Activated CD4-positive, alpha-beta T cell treated with anti-CD3 and anti-CD28 coated beads for 4 hours (primary cell): Measurements from ENCODE around the gene MSH3.
"Not testable (repeated sequence)": the region's sequence is repeated elsewhere in the genome, so short reads cannot be mapped to it uniquely, and the experiment has no call there.

Source experiments
- DNase-seq, 2 donors: peaks; one replicate each; pipeline ENCODE4 v3.0.0-alpha.2; 2020

MSH3 gene

DNA sequence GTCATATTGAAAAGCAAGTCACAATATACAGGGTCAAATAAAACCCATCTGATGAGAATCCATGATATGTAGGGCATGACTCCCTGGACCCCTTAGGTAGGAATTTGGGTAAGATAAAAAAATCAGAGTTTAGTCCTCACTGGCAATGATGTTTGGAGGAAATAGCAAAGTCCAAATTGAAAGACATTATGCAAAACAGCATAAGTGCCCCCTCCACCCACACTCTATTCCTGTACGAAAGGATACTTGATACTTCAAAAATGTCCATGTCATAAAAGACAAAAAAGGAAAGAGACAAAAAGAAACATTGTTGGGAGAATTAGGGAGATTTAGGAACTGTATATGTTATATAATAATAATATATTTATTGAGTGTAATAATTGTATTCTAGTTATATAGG lies 209.7 kb downstream of the MSH3 start:
- no peak for DNase-seq

GRCh38 chr5:80864706-80865435 lies 210.4 kb downstream of the MSH3 start:
- no peak for DNase-seq

DNA sequence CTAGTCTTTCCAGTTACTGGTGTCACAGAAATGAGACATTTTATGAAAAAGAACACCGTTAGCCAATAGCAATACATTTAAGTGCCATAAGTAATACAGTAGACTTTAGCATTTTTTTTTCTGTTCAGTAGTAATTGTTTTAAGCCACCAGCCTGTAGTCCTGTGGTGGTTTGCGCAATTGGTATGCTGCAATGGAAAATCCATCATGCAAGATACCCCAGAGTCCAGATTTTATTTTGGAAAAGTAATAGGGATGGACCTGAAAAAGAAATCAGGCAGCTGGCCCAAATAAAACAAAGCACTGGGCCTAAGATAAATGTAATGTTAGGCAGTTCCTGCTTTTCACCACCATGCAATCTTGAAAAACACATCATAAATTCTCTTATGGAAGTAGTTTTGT lies 211.1 kb downstream of the MSH3 start:
- DNase-seq: no peak

GRCh38 chr5:80866371-80866770 lies 211.9 kb downstream of the MSH3 start:
- DNase-seq: no peak

DNA sequence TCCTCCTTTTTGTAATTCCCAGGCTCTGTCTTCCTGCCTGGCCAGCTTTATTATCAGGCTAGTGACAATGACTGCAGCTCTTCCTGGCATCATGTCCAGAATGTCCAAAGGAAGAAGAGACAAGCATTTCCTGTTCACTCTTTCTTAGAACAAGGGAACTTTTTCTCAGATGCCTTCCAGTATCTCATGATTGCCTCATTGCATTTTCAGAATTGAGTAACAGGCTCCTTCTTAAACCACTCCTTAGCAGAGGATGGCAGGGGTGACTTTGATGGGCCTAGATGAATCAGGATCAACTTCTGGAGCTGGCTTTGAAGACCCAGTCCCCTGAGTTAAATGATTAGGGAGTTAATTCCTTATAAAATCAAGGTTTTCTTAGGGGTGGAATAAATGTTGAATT lies 212.8 kb downstream of the MSH3 start:
- DNase-seq: no peak

GRCh38 chr5:80870442-80870841 lies 216.0 kb downstream of the MSH3 start:
- no peak for DNase-seq

GRCh38 chr5:80871541-80871961 lies 217.1 kb downstream of the MSH3 start:
- DNase-seq: no peak

DNA sequence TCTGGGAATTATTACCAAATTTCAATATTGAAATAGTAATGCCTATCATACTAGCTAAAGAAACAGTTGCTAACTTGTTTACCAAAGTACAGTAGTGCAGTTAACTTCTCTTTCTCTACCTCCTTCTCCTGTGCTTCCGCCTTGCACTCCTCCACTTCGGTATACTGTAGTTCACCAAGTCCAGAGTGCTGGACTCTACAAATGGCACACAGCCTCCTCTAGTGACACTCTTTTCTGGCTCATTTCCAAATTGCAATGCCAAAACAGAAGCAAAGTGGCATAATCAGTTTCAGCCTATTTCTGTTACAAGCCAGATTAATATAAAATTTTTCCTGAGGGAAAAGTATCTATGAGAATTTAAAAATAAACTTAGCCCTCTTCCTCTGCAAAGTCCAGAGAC lies 219.7 kb downstream of the MSH3 start:
- DNase-seq: no peak

GRCh38 chr5:80877592-80877991 lies 223.1 kb downstream of the MSH3 start:
- DNase-seq: no peak

- DNase-seq: no peak
Measured at GRCh38 chr5:80881726-80882125, 227.3 kb downstream of the MSH3 start.

DNA sequence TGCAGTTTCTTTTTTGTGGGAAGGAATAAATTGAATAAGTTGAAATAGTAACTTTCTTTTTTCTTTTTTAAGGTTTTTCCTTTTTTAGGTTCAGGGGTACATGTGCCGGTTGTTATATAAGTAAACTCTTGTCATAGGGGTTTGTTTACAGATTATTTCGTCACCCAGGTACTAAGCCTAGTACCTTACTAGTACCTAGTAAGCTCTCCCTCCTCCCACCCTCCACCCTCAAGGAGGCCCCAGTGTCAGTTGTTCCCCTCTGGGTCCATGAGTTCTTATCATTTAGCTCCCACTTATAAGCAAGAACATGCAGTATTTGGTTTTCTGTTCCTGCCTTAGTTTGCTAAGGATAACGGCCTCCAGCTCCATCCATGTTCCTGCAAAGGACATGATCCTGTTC lies 228.9 kb downstream of the MSH3 start:
- not testable (repeated sequence) for DNase-seq

GRCh38 chr5:80884086-80884813 lies 229.8 kb downstream of the MSH3 start:
- DNase-seq: no peak

DNA sequence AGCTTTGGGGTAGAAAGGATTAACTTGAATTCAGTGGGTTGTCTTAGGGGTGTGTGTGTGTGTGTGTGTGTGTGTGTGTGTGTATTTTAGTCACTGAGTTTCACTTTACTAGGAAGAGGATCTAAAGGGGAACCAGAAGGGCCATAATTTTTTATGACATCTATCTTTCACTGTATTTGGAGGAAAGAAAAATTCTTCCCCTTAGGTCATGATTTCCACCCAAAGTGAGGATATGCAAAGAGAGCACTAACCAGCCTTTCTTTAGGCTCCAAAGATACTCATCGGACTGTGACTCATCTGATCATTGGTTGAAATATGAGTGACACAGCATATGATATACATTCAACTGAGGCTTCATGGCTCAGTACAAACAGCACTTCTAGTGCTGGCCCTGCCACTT lies 230.5 kb downstream of the MSH3 start:
- no peak for DNase-seq

DNA sequence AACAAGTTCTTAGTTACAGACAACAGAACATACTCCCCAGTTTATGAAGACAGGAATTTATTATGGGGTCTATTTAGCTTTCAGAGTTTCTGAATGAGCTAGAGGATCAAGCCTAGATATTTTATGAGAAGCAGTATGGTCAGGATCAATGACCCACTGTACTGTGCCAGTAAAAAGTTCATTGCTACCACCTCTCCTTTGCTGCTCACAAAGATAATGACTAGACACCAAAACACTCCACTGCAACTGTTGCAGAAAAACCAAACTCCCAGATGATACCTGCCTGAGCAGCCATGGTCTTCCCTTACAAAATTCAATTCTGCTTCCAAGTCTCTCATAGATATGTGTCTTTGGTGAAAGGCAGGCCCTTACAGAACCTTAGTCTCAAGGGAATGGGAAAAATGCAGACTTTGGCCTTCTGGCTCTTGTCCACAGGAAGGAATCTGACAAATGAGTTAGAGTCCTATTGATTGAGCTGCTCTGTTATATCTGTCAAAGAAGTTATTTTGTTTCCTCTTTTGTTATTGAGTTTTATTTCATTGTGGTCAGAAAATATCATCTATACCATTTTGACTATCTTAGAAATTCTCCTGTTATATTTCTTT lies 231.0 kb downstream of the MSH3 start:
- DNase-seq: no peak

DNA sequence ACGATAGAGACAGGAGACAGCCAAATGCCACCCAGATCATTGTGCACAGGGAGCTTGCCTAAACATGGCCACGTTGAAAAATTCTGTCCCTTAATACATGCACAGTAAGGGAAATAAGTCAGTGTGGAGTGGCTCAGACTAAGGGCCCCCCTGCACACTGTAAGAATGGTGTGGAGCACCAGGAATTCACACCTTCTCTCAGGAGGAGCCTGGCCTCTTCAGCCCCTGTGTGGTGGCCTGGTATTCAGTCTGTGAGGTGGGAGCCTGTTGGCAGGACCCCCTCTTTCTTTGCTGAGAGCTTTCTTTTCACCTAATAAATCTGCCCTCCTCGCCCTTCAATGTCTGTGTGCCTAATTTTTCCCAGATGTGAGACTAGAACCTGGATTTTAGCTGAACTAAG lies 239.6 kb downstream of the MSH3 start:
- DNase-seq: no peak

- no peak for DNase-seq
Measured at GRCh38 chr5:80895523-80895922, 241.1 kb downstream of the MSH3 start.

DNA sequence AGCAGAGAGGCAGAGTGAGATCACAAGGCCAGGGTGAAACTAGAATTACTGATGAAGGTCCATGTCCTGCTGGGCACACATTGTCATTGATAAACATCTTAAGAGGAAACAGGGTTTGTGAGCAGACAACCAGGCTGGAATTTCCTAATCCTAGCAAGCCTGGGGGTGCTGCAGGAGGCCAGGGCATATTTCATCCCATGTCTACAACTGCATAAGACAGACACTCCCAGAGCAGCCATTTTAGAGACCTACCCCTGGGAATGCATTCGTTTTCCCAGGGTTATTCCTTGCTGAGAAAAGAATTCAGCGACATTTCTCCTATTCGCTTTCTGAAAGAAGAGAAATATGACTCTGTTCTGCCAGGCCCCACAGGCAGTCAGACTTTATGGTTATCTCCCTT lies 248.2 kb downstream of the MSH3 start:
- not testable (repeated sequence) for DNase-seq

DNA sequence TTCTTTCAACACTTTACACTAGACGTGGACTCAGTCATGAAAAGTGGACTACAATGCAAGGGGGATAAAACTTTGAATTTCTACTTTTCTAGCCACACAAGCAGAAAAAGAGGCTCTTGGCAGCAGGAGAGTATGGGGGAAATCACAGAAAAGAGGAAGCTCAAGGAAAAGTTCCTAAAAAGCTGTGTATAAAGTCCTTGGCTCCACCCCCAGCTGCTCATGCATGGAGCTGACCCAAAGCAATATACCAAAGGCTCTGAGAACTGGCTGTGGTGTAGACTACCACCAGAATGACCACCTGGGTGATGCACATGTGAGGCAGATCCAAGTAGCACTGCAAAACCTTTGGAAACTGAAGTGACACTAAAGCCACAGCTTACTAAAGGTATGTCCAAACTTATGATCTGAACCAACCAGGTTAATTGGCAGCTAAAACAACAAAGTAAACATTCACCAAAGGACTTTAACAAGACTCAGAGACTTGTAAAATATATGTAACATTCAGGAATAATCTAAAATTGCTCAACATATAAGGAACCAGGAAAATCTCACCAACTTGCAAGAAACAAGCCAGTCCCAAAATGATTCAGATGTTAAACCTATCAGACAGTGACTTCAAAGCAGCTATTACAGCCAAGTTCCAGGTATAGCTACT lies 250.2 kb downstream of the MSH3 start:
- no peak for DNase-seq

- DNase-seq: no peak
Measured at GRCh38 chr5:80905405-80905804, 251.0 kb downstream of the MSH3 start.

DNA sequence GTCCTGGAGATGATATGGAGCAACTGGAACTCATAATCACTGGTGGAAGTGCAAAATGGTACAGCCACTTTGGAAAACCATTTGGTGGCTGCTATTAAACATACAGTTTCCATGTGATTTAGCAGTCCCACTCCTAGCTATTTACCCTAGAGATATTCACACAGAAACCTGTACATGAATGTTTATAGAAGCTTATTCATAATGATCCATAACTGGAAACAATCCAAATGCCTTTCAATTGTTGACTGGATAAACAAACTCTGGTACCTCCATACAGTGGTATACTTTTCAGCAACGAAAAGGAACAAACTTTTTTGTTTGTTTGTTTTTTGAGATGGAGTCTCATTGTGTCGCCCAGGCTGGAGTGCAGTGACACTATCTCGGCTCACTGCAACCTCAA lies 258.0 kb downstream of the MSH3 start:
- DNase-seq: no peak

DNA sequence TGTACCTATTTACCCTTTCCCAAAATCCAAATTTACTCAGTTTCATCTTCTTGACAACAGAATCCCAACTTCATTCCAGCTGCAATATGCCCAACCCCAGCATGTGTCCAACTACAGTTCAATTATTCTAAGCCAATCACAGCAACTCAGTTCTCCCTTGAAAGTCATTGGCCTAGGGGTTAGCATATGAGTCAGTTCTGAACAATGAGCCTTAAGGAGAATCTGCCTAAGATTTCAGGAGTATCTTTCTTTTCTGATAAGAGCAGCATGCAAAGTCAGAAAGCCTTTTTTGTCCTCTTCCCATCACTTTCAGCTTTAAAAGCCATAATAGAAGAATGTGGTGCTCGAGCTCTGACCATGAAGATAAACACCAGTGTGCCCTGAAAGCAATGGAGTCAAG lies 261.3 kb downstream of the MSH3 start:
- no peak for DNase-seq

- DNase-seq: no peak
Measured at GRCh38 chr5:80916676-80917075, 262.2 kb downstream of the MSH3 start.

- DNase-seq: no peak
Measured at GRCh38 chr5:80917631-80918030, 263.2 kb downstream of the MSH3 start.
